Endothelial cell of umbilical vein (primary cell): ENCODE measurements around the gene NAA11.

ENCODE experiments used
- JUN ChIP-seq: IDR thresholded peaks from 2 replicates; pipeline ENCODE4 v1.6.1; 2011; ENCODE audit warnings: borderline replicate concordance, low read depth; ENCODE audit not compliant: insufficient read length, insufficient read depth
- POLR2A ChIP-seq: IDR thresholded peaks from 2 replicates; pipeline ENCODE4 v1.6.1; 2012; ENCODE audit warnings: low read depth, mild to moderate bottlenecking, control low read depth, low read length
- POLR2AphosphoS5 ChIP-seq: IDR thresholded peaks from 2 replicates; pipeline ENCODE4 v1.6.1; 2012; ENCODE audit warnings: low read depth, mild to moderate bottlenecking, control low read depth, low read length, moderate library complexity; ENCODE audit not compliant: insufficient read depth
- TF ChIP-seq, protein P1 (sequence below), 2 donors: IDR thresholded peaks; 1 replicate in 1 of 2; 2 replicates in 1 of 2; pipeline ENCODE4 v1.5.1; 2011; ENCODE audit warnings: low read length in 2 of 2, mild to moderate bottlenecking in 2 of 2, moderate library complexity in 2 of 2, control low read depth in 1 of 2, inconsistent platforms in 1 of 2, low read depth in 1 of 2; ENCODE audit not compliant: insufficient read depth in 1 of 2; ENCODE audit errors: extremely low read depth in 1 of 2

GRCh38 chr4:79272761-79273160 is 53.1 kb downstream of the NAA11 start:
- TF ChIP-seq, protein P1, sequence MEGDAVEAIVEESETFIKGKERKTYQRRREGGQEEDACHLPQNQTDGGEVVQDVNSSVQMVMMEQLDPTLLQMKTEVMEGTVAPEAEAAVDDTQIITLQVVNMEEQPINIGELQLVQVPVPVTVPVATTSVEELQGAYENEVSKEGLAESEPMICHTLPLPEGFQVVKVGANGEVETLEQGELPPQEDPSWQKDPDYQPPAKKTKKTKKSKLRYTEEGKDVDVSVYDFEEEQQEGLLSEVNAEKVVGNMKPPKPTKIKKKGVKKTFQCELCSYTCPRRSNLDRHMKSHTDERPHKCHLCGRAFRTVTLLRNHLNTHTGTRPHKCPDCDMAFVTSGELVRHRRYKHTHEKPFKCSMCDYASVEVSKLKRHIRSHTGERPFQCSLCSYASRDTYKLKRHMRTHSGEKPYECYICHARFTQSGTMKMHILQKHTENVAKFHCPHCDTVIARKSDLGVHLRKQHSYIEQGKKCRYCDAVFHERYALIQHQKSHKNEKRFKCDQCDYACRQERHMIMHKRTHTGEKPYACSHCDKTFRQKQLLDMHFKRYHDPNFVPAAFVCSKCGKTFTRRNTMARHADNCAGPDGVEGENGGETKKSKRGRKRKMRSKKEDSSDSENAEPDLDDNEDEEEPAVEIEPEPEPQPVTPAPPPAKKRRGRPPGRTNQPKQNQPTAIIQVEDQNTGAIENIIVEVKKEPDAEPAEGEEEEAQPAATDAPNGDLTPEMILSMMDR (IDR thresholded peaks at IDR 0.05; ENCODE audit: extremely low read depth in 1 of 2, insufficient read depth in 1 of 2, low read depth in 1 of 2, low read length in 2 of 2), result no peak
- TF ChIP-seq POLR2A (no peak), JUN (no peak), POLR2AphosphoS5 (no peak)
